HG02588 (cell line): ENCODE results near the gene WDSUB1.

Experiments
- ATAC-seq: cut with Tn5 transposase; IDR thresholded peaks from one replicate; pipeline ENCODE4 v1.9.1; 2021; ENCODE audit warnings: mild to moderate bottlenecking, moderate library complexity; ENCODE audit not compliant: unreplicated experiment

The WDSUB1 gene

GRCh38 chr2:159267921-159268320 lies 18.6 kb downstream of the WDSUB1 start:
- no peak for ATAC-seq

GRCh38 chr2:159266554-159266953 lies 19.9 kb downstream of the WDSUB1 start:
- no peak for ATAC-seq

GRCh38 chr2:159265171-159265576 lies 21.3 kb downstream of the WDSUB1 start:
- ATAC-seq, result no peak

- no peak for ATAC-seq
These were observed 23.6 kb downstream of the WDSUB1 start for GRCh38 chr2:159262904-159263303.

- ATAC-seq, result no peak
These were observed 24.3 kb downstream of the WDSUB1 start for GRCh38 chr2:159262226-159262625.

- ATAC-seq, result no peak
These were observed 30.3 kb downstream of the WDSUB1 start for GRCh38 chr2:159256159-159256558.

GRCh38 chr2:159252905-159253304 lies 33.6 kb downstream of the WDSUB1 start:
- ATAC-seq, result no peak

- no peak for ATAC-seq
These were observed 35.0 kb downstream of the WDSUB1 start for GRCh38 chr2:159251296-159252173.

- ATAC-seq, result no peak
These were observed 36.4 kb downstream of the WDSUB1 start for GRCh38 chr2:159249990-159250715.

GRCh38 chr2:159246325-159246988 lies 40.0 kb downstream of the WDSUB1 start:
- no peak for ATAC-seq

GRCh38 chr2:159243529-159243928 lies 43.0 kb downstream of the WDSUB1 start:
- ATAC-seq, result no peak

- ATAC-seq, result no peak
These were observed 51.6 kb downstream of the WDSUB1 start for GRCh38 chr2:159234868-159235267.

GRCh38 chr2:159232456-159233170 lies 53.9 kb downstream of the WDSUB1 start:
- no peak for ATAC-seq

GRCh38 chr2:159230145-159230877 lies 56.2 kb downstream of the WDSUB1 start:
- ATAC-seq, result no peak

GRCh38 chr2:159229476-159230144 lies 56.9 kb downstream of the WDSUB1 start:
- ATAC-seq, result no peak

- ATAC-seq, result no peak
These were observed 58.4 kb downstream of the WDSUB1 start for GRCh38 chr2:159228081-159228581.

- no peak for ATAC-seq
These were observed 59.0 kb downstream of the WDSUB1 start for GRCh38 chr2:159227467-159227866.

GRCh38 chr2:159226608-159227385 lies 59.7 kb downstream of the WDSUB1 start:
- no peak for ATAC-seq

GRCh38 chr2:159226059-159226461 lies 60.4 kb downstream of the WDSUB1 start:
- ATAC-seq, result no peak
